ENCODE results near the gene CARMIL1. TPM values are rescaled to one million over a fixed set of nuclear protein-coding genes. Genes with fewer than 3 reads are reported as not detected.

Gene CARMIL1
- total RNA-seq, 1 donor from 2014 or later = 30.4 TPM

DNA sequence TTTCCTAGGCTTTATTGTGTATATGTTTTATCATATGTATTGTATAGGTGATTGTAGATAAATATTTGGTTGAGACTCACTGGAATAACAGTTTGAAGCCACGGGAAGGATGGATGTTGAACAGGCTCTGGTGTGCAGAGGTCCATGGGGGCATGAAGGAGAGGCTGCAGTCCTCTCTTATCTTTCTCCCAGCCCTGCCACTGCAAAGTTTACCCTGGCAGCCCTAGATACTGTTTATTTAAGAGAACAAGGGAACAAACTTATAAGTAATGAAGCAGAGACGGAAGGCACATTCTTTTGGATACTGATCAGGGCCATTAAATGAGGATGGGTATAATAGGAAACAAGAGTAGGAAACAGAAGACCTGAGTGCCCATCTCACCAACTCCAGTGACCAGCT is 269.3 kb downstream of the CARMIL1 start:
- intact Hi-C loops (cut with DNase I) = no loop called here
- no peaks in the 10 kb centered on the region for H3K36me3 ChIP-seq
- TF ChIP-seq, protein P1, sequence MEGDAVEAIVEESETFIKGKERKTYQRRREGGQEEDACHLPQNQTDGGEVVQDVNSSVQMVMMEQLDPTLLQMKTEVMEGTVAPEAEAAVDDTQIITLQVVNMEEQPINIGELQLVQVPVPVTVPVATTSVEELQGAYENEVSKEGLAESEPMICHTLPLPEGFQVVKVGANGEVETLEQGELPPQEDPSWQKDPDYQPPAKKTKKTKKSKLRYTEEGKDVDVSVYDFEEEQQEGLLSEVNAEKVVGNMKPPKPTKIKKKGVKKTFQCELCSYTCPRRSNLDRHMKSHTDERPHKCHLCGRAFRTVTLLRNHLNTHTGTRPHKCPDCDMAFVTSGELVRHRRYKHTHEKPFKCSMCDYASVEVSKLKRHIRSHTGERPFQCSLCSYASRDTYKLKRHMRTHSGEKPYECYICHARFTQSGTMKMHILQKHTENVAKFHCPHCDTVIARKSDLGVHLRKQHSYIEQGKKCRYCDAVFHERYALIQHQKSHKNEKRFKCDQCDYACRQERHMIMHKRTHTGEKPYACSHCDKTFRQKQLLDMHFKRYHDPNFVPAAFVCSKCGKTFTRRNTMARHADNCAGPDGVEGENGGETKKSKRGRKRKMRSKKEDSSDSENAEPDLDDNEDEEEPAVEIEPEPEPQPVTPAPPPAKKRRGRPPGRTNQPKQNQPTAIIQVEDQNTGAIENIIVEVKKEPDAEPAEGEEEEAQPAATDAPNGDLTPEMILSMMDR (IDR thresholded peaks at IDR 0.05) = no peak

DNA sequence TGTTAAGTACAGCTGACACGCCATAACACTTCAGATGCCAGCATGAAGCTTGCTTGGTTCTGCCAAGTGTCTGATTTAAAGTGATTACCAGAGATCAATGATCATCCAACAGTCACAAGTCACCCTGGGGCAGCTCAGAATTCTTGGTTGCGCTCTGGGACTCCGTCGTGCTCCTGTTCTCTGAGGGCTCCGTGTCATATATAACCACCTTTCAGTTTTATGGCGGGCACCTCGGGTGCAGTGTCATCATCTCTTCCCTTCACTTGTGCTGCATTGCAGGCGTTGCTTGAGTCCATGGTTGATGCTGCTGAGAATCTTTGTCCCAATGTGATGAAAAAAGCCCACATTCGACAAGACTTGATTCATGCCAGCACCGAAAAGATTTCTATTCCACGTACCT is 271.5 kb downstream of the CARMIL1 start:
- TF ChIP-seq, protein P1 (IDR thresholded peaks at IDR 0.05) = no peak
- Histone ChIP-seq H3K4me1 (no peaks in the 10 kb centered on the region), H3K27ac (no peak overlapping the region), H3K36me3 (no peaks in the 10 kb centered on the region), H3K9me3 (no peaks in the 10 kb centered on the region), H3K27me3 (ENCODE audit: low read depth) (no peaks in the 10 kb centered on the region), H3K4me3 (no peak overlapping the region)
- no peak for ATAC-seq
- DNase-seq = no peak
- intact Hi-C loops (cut with DNase I) = no loop called here

More for the DNA sequence above, 269.3 kb downstream of the CARMIL1 start:
- Histone ChIP-seq H3K27me3 (ENCODE audit: low read depth) (no peaks in the 10 kb centered on the region), H3K4me3 (no peak overlapping the region), H3K4me1 (no peaks in the 10 kb centered on the region), H3K27ac (no peak overlapping the region), H3K9me3 (no peaks in the 10 kb centered on the region)
- ATAC-seq (no peak), DNase-seq (no peak)

DNA sequence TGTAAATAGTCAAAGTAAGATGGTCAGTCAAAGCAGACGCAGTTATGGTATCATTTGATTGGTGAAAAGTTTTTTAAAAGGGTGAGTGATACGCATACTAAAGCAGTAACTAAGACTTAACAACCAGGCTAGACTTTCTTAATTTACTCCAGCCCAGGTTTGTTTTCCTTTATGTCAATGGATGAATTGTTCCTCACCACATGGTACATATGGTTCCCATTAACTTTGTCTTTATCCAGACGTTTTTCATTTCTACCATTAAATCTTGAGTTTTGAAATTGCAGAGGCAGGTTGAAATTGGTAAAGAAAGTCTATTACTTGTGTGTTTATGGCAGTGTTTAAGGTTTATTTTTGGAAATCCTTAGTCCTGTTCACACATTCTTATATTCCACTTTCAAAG is 274.3 kb downstream of the CARMIL1 start:
- Histone ChIP-seq H3K4me3 (no peak overlapping the region), H3K9me3 (no peaks in the 10 kb centered on the region), H3K27me3 (ENCODE audit: low read depth) (no peaks in the 10 kb centered on the region), H3K36me3 (no peaks in the 10 kb centered on the region), H3K27ac (no peak overlapping the region), H3K4me1 (no peaks in the 10 kb centered on the region)
- DNase-seq (no peak), ATAC-seq (no peak)
- TF ChIP-seq, protein P1 (IDR thresholded peaks at IDR 0.05) = no peak
- intact Hi-C loops (cut with DNase I) = no loop called here

DNA sequence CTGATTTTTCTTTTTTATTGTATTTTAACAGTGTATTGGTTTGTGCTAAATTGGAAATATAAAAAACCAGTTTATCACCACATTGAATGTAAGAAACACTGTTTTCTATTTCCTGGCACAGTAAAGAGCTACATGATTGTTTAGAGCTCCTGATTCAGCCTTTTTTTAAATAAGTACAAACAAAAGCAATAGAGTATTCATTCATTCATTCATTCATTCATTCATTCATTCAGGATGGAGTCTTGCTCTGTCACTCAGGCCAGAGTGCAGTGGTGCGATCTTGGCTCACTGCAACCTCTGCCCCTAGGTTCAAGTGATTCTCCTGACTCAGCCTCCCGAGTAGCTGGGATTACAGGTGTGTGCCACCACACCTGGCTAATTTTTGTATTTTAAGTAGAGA is 276.0 kb downstream of the CARMIL1 start:
- Histone ChIP-seq H3K4me3 (no peak overlapping the region), H3K9me3 (no peaks in the 10 kb centered on the region), H3K36me3 (peaks cover 5% of the 10 kb centered on the region), H3K4me1 (no peaks in the 10 kb centered on the region), H3K27me3 (ENCODE audit: low read depth) (no peaks in the 10 kb centered on the region), H3K27ac (no peak overlapping the region)
- intact Hi-C loops (cut with DNase I) = no loop called here
- no peak for ATAC-seq
- DNase-seq = no peak
- TF ChIP-seq, protein P1 (IDR thresholded peaks at IDR 0.05) = no peak

DNA sequence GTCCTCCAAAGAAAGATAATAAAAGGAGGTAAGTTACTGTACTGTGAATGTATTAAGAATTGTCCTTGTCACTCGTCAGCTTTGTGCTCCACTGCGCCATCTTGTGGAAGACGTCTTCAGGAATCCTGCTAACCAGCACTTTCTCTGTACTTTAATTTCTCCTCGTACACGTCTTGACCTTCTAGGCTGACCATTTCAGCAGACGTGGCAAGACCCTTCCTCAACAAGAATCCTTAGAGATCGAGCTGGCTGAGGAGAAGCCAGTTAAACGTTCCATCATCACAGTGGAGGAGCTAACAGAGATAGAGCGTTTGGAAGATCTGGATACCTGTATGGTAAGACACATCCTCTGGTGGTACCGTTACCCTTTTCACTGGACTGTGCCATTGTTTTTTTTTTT is 277.3 kb downstream of the CARMIL1 start:
- Histone ChIP-seq H3K9me3 (no peaks in the 10 kb centered on the region), H3K4me3 (no peak overlapping the region), H3K27me3 (ENCODE audit: low read depth) (no peaks in the 10 kb centered on the region), H3K36me3 (peaks cover 5% of the 10 kb centered on the region), H3K4me1 (no peaks in the 10 kb centered on the region), H3K27ac (no peak overlapping the region)
- intact Hi-C loops (cut with DNase I) = no loop called here
- peak; percentile 68 to 74 for ATAC-seq
- TF ChIP-seq, protein P1 (IDR thresholded peaks at IDR 0.05) = peak; percentile 75
- peak; percentile 68 for DNase-seq

Data from lower lobe of right lung (tissue), 2 donors.